Activated CD8-positive, alpha-beta T cell treated with anti-CD3 and anti-CD28 coated beads for 36 hours (primary cell): ENCODE results near the gene TGFBI. TPM values are rescaled to one million over a fixed set of nuclear protein-coding genes. Genes with fewer than 3 reads are reported as not detected.

Experiments
- ATAC-seq: fragments of 200-7000 bp; cut with Tn5 transposase; one replicate; pipeline ENCODE4 v1.10.0; 2021; ENCODE audit warnings: mild to moderate bottlenecking, moderate library complexity
- CTCF ChIA-PET: fragments of 350-600 bp; sonication (Branson Sonifier 250); formaldehyde crosslinking; loops from one replicate; lab custom pipeline; 2021; ENCODE audit warnings: antibody characterized with exemption; lab: Charles Lee
- POLR2A ChIA-PET: fragments of 350-600 bp; sonication (Branson Sonifier 250); formaldehyde crosslinking; loops from one replicate; lab custom pipeline; 2021; ENCODE audit warnings: antibody characterized with exemption; lab: Charles Lee
- DNase-seq: peaks from one replicate; pipeline ENCODE4 v3.0.0-alpha.2; 2020
- H3K27ac Mint-ChIP-seq: one replicate; pipeline ENCODE4 v1.8.0; 2021; ENCODE audit warnings: mild to moderate bottlenecking, mixed read lengths
- H3K27me3 Mint-ChIP-seq: one replicate; pipeline ENCODE4 v1.8.0; 2021; ENCODE audit warnings: mixed read lengths
- H3K36me3 Mint-ChIP-seq: one replicate; pipeline ENCODE4 v1.8.0; 2021; ENCODE audit warnings: low read depth, mixed read lengths
- H3K4me1 Mint-ChIP-seq: one replicate; pipeline ENCODE4 v1.8.0; 2021; ENCODE audit warnings: low read depth, mixed read lengths
- H3K4me3 Mint-ChIP-seq: one replicate; pipeline ENCODE4 v1.8.0; 2021; ENCODE audit warnings: mild to moderate bottlenecking, moderate library complexity, mixed read lengths
- H3K9me3 Mint-ChIP-seq: one replicate; pipeline ENCODE4 v1.8.0; 2021; ENCODE audit warnings: mixed read lengths
- intact Hi-C: fragments of 100-400 bp; cut with micrococcal nuclease; formaldehyde crosslinking; loops from one replicate; pipeline ENCODE4 v1.10.0; 2022
- total RNA-seq, 2 experiments: library from RNA; stranded (reverse); gene quantifications; one replicate each; pipeline ENCODE4 v1.2.3, GENCODE V29; 2021
- TF ChIP-seq, protein P1 (sequence below): fragments of 200-600 bp; IDR thresholded peaks from one replicate; pipeline ENCODE4 v1.8.0; 2022; ENCODE audit warnings: antibody characterized with exemption, mild to moderate bottlenecking

Gene TGFBI
- total RNA-seq, 2 experiments from 2014 or later: not detected

- Mint-ChIP-seq H3K4me1 (no peaks in the 10 kb centered on the region), H3K36me3 (no peaks in the 10 kb centered on the region), H3K27me3 (peaks cover 6% of the 10 kb centered on the region), H3K9me3 (no peaks in the 10 kb centered on the region), H3K4me3 (no peak overlapping the region), H3K27ac (no peak overlapping the region)
- ChIA-PET CTCF (interaction anchor here (1.1 kb wide), 1 partner anchor 21 kb away, joined by 3 read pairs; no protein-coding TSS in a partner anchor), POLR2A (no interaction called here)
- intact Hi-C loops: no loop called here
- DNase-seq (no peak), ATAC-seq (no peak)
- TF ChIP-seq, protein P1, sequence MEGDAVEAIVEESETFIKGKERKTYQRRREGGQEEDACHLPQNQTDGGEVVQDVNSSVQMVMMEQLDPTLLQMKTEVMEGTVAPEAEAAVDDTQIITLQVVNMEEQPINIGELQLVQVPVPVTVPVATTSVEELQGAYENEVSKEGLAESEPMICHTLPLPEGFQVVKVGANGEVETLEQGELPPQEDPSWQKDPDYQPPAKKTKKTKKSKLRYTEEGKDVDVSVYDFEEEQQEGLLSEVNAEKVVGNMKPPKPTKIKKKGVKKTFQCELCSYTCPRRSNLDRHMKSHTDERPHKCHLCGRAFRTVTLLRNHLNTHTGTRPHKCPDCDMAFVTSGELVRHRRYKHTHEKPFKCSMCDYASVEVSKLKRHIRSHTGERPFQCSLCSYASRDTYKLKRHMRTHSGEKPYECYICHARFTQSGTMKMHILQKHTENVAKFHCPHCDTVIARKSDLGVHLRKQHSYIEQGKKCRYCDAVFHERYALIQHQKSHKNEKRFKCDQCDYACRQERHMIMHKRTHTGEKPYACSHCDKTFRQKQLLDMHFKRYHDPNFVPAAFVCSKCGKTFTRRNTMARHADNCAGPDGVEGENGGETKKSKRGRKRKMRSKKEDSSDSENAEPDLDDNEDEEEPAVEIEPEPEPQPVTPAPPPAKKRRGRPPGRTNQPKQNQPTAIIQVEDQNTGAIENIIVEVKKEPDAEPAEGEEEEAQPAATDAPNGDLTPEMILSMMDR: no peak
Observed at GRCh38 chr5:136007271-136007670, 21.5 kb upstream of the TGFBI start.

GRCh38 chr5:136011414-136012001 lies 17.3 kb upstream of the TGFBI start:
- no peak overlapping the region for H3K4me3 Mint-ChIP-seq
- H3K27ac Mint-ChIP-seq: no peak overlapping the region
- H3K27me3 Mint-ChIP-seq: peaks cover 15% of the 10 kb centered on the region
- no peaks in the 10 kb centered on the region for H3K36me3 Mint-ChIP-seq
- no peaks in the 10 kb centered on the region for H3K4me1 Mint-ChIP-seq
- ATAC-seq: no peak
- ChIA-PET POLR2A (no interaction called here), CTCF (interaction anchor here (1.7 to 2.2 kb wide), 2 partner anchors 67 to 71 kb away, joined by 4 to 5 read pairs; no protein-coding TSS in a partner anchor)
- intact Hi-C loops: no loop called here
- TF ChIP-seq, protein P1: no peak
- DNase-seq: no peak
- no peaks in the 10 kb centered on the region for H3K9me3 Mint-ChIP-seq

DNA sequence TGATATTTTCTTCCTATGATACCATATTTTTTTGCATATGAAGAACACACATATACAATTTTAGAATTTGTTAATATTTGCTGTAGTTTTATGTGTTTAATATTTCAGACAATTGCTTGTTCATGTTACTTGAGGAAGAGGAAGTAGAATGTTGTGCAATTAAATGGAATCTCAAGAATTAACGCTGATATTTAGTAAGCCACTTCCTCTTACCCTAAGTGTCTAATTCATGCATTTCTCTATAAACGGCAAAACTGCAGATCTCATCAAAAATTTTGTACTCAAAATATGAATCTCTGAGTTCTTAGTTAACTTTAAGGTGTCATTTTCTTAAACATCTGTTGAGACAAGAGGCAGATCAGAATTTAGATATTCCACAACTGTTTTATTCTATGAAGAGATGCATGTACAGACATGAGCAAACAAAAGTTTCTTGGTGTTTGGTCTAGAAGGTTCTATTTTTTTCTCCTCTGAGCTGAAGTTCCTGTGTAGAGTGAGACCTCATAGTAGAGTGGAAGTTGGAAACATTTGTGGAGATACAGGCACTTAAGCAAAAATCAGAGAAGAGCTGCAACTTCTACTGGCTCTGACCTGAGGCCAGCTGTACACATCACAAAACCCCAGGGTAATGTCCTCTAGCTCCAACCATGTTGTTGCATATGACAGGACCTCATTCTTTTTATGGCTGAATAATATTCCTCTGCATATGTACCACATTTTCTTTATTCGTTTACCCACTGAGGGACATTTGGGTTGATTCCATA lies 16.6 kb upstream of the TGFBI start:
- ChIA-PET POLR2A (no interaction called here), CTCF (interaction anchor here (1.7 to 2.2 kb wide), 2 partner anchors 68 to 70 kb away, joined by 4 to 5 read pairs; no protein-coding TSS in a partner anchor)
- Mint-ChIP-seq H3K9me3 (no peaks in the 10 kb centered on the region), H3K27ac (no peak overlapping the region), H3K27me3 (peaks cover 15% of the 10 kb centered on the region), H3K4me1 (no peaks in the 10 kb centered on the region), H3K36me3 (no peaks in the 10 kb centered on the region), H3K4me3 (no peak overlapping the region)
- no peak for DNase-seq
- no peak for ATAC-seq
- intact Hi-C loops: no loop called here
- TF ChIP-seq, protein P1: no peak

- ChIA-PET CTCF (no interaction called here), POLR2A (no interaction called here)
- DNase-seq (no peak), ATAC-seq (no peak)
- peaks cover 17% of the 10 kb centered on the region for H3K27me3 Mint-ChIP-seq
- intact Hi-C loops: no loop called here
- TF ChIP-seq, protein P1: no peak
- no peaks in the 10 kb centered on the region for H3K36me3 Mint-ChIP-seq
- H3K27ac Mint-ChIP-seq: no peak overlapping the region
- H3K9me3 Mint-ChIP-seq: no peaks in the 10 kb centered on the region
- H3K4me1 Mint-ChIP-seq: no peaks in the 10 kb centered on the region
- no peak overlapping the region for H3K4me3 Mint-ChIP-seq
Observed at GRCh38 chr5:136013559-136013958, 15.2 kb upstream of the TGFBI start.
